Peyer's patch (tissue), 4 donors: Measurements from ENCODE around the gene CAMP.

Experiments used
- POLR2A ChIP-seq, 2 donors: fragments of 450-650 bp; IDR thresholded peaks; one replicate each; pipeline ENCODE4 v1.5.1; 2017; ENCODE audit warnings: antibody characterized with exemption in 2 of 2, mild to moderate bottlenecking in 2 of 2, moderate library complexity in 2 of 2
- TF ChIP-seq, protein P1 (sequence below), 6 experiments: fragments of 450-650 bp in 4 of 6; fragments of 200-600 bp in 2 of 6; sonication (generic) in 1 of 6; IDR thresholded peaks; one replicate each; pipeline ENCODE4 v1.5.1; 2017 to 2019; ENCODE audit warnings: antibody characterized with exemption in 6 of 6, mild to moderate bottlenecking in 3 of 6, moderate library complexity in 1 of 6

- TF ChIP-seq, protein P1, sequence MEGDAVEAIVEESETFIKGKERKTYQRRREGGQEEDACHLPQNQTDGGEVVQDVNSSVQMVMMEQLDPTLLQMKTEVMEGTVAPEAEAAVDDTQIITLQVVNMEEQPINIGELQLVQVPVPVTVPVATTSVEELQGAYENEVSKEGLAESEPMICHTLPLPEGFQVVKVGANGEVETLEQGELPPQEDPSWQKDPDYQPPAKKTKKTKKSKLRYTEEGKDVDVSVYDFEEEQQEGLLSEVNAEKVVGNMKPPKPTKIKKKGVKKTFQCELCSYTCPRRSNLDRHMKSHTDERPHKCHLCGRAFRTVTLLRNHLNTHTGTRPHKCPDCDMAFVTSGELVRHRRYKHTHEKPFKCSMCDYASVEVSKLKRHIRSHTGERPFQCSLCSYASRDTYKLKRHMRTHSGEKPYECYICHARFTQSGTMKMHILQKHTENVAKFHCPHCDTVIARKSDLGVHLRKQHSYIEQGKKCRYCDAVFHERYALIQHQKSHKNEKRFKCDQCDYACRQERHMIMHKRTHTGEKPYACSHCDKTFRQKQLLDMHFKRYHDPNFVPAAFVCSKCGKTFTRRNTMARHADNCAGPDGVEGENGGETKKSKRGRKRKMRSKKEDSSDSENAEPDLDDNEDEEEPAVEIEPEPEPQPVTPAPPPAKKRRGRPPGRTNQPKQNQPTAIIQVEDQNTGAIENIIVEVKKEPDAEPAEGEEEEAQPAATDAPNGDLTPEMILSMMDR (IDR thresholded peaks at IDR 0.05), result no peak
- TF ChIP-seq POLR2A (IDR thresholded peaks at IDR 0.05), result no peak
These were observed 21.8 kb downstream of the CAMP start for GRCh38 chr3:48245136-48245535.
